Esophagus squamous epithelium (tissue), 4 donors: ENCODE results near the gene MORF4L2.

Experiments used
- CTCF ChIP-seq, 6 experiments: fragments of 450-650 bp in 4 of 6; fragments of 200-600 bp in 2 of 6; sonication (generic) in 2 of 6; IDR thresholded peaks; one replicate each; pipeline ENCODE4 v1.5.1; 2016 to 2019; ENCODE audit warnings: antibody characterized with exemption in 6 of 6, mild to moderate bottlenecking in 4 of 6, moderate library complexity in 4 of 6
- POLR2A ChIP-seq, 4 donors: fragments of 450-650 bp; IDR thresholded peaks; one replicate each; pipeline ENCODE4 v1.6.1; 2017; ENCODE audit warnings: antibody characterized with exemption in 4 of 4, mild to moderate bottlenecking in 4 of 4, moderate library complexity in 3 of 4

- TF ChIP-seq CTCF (IDR thresholded peaks at IDR 0.05) (no peak), POLR2A (IDR thresholded peaks at IDR 0.05) (no peak)
These were observed 51.1 kb downstream of the MORF4L2 start for GRCh38 chrX:103635436-103635835.
